HFFc6 (cell line): ENCODE results near the gene CNP. TPM values are rescaled to one million over a fixed set of nuclear protein-coding genes. Genes with fewer than 3 reads are reported as not detected.

Source experiments
- DNase-seq: peaks from one replicate; pipeline ENCODE4 v3.0.0-alpha.2; 2018
- H3K27ac Mint-ChIP-seq: 2 replicates; pipeline ENCODE4 v1.8.0; 2020; ENCODE audit warnings: mild to moderate bottlenecking, mixed read lengths
- H3K27me3 Mint-ChIP-seq: 2 replicates; pipeline ENCODE4 v1.8.0; 2021; ENCODE audit warnings: mild to moderate bottlenecking, moderate library complexity, mixed read lengths; ENCODE audit not compliant: insufficient read depth
- H3K36me3 Mint-ChIP-seq: 2 replicates; pipeline ENCODE4 v1.8.0; 2021; ENCODE audit warnings: low read depth, mixed read lengths
- H3K4me1 Mint-ChIP-seq: 2 replicates; pipeline ENCODE4 v1.8.0; 2020; ENCODE audit warnings: low read depth, mixed read lengths
- H3K4me3 Mint-ChIP-seq: 2 replicates; pipeline ENCODE4 v1.8.0; 2020; ENCODE audit warnings: mild to moderate bottlenecking, moderate library complexity, mixed read lengths
- H3K9me3 Mint-ChIP-seq: 2 replicates; pipeline ENCODE4 v1.8.0; 2020; ENCODE audit warnings: mild to moderate bottlenecking, mixed read lengths
- total RNA-seq, 6 experiments: library from RNA; stranded (reverse); fragmentation: NEBNext Ultra II Directional; extraction: Animal tissue kit (Norgen Biotek cat#: 25700); gene quantifications; 2 replicates in 1 of 6; 3 replicates in 5 of 6; pipeline ENCODE4 v1.2.3, GENCODE V29; 2021
- TF ChIP-seq, protein P1 (sequence below): fragments of 200-600 bp; sonication (generic); IDR thresholded peaks from 2 replicates; pipeline ENCODE4 v1.5.0; 2021; ENCODE audit warnings: antibody characterized with exemption, mild to moderate bottlenecking

CNP gene
- total RNA-seq, 6 experiments from 2014 or later: 105 to 118 (median 111) TPM

- peak overlapping the region; percentile 69 for H3K27ac Mint-ChIP-seq
- DNase-seq: no peak
- TF ChIP-seq, protein P1, sequence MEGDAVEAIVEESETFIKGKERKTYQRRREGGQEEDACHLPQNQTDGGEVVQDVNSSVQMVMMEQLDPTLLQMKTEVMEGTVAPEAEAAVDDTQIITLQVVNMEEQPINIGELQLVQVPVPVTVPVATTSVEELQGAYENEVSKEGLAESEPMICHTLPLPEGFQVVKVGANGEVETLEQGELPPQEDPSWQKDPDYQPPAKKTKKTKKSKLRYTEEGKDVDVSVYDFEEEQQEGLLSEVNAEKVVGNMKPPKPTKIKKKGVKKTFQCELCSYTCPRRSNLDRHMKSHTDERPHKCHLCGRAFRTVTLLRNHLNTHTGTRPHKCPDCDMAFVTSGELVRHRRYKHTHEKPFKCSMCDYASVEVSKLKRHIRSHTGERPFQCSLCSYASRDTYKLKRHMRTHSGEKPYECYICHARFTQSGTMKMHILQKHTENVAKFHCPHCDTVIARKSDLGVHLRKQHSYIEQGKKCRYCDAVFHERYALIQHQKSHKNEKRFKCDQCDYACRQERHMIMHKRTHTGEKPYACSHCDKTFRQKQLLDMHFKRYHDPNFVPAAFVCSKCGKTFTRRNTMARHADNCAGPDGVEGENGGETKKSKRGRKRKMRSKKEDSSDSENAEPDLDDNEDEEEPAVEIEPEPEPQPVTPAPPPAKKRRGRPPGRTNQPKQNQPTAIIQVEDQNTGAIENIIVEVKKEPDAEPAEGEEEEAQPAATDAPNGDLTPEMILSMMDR: 0 out of 2 replicates have a peak, but pooled peaks have one; percentile 8
- H3K36me3 Mint-ChIP-seq: peaks cover 46% of the 10 kb centered on the region
- peaks cover 47% of the 10 kb centered on the region for H3K4me1 Mint-ChIP-seq
- H3K4me3 Mint-ChIP-seq: peak overlapping the region; percentile 11
- H3K27me3 Mint-ChIP-seq: no peaks in the 10 kb centered on the region
- H3K9me3 Mint-ChIP-seq: no peaks in the 10 kb centered on the region
Observed at GRCh38 chr17:41996855-41997164, 30.2 kb downstream of the CNP start.

DNA sequence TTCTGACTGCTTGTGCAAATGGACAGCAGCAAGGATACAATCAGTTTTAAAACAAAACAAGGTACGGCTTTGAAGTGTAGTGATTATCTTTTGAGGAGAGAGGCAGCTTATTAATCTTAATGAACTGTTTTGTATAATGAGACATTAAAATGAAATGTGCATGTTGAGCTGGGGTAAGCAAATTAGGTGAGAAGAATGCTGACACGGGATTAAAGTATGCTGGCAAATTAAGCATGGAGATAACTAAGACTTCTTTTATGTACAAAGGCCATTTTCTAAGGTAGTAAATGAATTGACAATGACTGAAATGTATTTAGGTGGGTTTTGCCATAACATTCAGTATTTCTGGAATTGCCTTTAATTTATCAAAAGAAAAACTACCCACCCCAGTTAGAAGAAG lies 31.9 kb downstream of the CNP start:
- peaks cover 51% of the 10 kb centered on the region for H3K4me1 Mint-ChIP-seq
- TF ChIP-seq, protein P1: no peak
- H3K27me3 Mint-ChIP-seq: no peaks in the 10 kb centered on the region
- peaks cover 40% of the 10 kb centered on the region for H3K36me3 Mint-ChIP-seq
- no peak overlapping the region for H3K4me3 Mint-ChIP-seq
- no peaks in the 10 kb centered on the region for H3K9me3 Mint-ChIP-seq
- no peak for DNase-seq
- H3K27ac Mint-ChIP-seq: peak overlapping the region; percentile 12; the same call in 1 of the 2 replicates

- Mint-ChIP-seq H3K9me3 (no peaks in the 10 kb centered on the region), H3K27ac (no peak overlapping the region), H3K27me3 (no peaks in the 10 kb centered on the region; the same call in 1 of the 2 replicates), H3K36me3 (peaks cover 35% of the 10 kb centered on the region), H3K4me3 (no peak overlapping the region), H3K4me1 (peaks cover 69% of the 10 kb centered on the region)
- TF ChIP-seq, protein P1: no peak
- no peak for DNase-seq
Observed at GRCh38 chr17:42000413-42001133, 34.0 kb downstream of the CNP start.

- H3K4me1 Mint-ChIP-seq: peaks cover 62% of the 10 kb centered on the region
- TF ChIP-seq, protein P1: no peak
- no peaks in the 10 kb centered on the region for H3K9me3 Mint-ChIP-seq
- DNase-seq: no peak
- no peak overlapping the region for H3K4me3 Mint-ChIP-seq
- peaks cover 27% of the 10 kb centered on the region for H3K36me3 Mint-ChIP-seq
- no peaks in the 10 kb centered on the region; the same call in 1 of the 2 replicates for H3K27me3 Mint-ChIP-seq
- H3K27ac Mint-ChIP-seq: peak overlapping the region; percentile 13; the same call in 1 of the 2 replicates
Observed at GRCh38 chr17:42001729-42002128, 35.1 kb downstream of the CNP start.

GRCh38 chr17:42002175-42002791 lies 35.7 kb downstream of the CNP start:
- H3K36me3 Mint-ChIP-seq: peaks cover 26% of the 10 kb centered on the region
- H3K9me3 Mint-ChIP-seq: no peaks in the 10 kb centered on the region
- no peaks in the 10 kb centered on the region; the same call in 1 of the 2 replicates for H3K27me3 Mint-ChIP-seq
- peak overlapping the region; percentile 28; the same call in 1 of the 2 replicates for H3K4me3 Mint-ChIP-seq
- TF ChIP-seq, protein P1: no peak
- H3K27ac Mint-ChIP-seq: peak overlapping the region; percentile 78
- DNase-seq: no peak
- H3K4me1 Mint-ChIP-seq: peaks cover 62% of the 10 kb centered on the region
